ENCODE data around the gene ROR1.
"Not testable (repeated sequence)": the region's sequence is repeated elsewhere in the genome, so short reads cannot be mapped to it uniquely, and the experiment has no call there.

Gene ROR1

GRCh38 chr1:63794354-63794753, 20.5 kb downstream of the ROR1 start:
- DNase-seq (ENCODE audit: low read depth): no peak

DNA sequence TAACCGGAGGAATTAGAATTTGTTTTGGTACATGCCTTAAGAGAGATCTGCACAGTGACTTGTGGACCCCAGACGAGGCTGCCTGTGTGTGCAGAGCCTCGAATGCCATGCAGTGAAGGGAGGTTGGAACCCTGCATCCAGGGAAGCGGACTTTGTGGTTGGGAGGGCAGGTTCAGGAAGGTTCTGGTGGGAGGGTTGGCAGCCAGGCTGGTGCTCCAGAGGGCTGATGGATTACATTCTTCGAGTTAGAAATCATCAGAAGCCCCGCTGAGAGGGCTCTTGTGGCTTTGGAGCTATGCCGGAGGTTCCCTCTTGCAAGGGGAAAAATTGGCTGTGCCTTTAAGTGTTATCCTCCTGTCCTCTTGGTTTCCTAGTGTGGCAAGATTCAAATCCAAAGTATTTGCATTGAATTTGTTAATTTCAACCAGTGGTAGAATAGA, 21.1 kb downstream of the ROR1 start:
- DNase-seq (ENCODE audit: low read depth): no peak

DNA sequence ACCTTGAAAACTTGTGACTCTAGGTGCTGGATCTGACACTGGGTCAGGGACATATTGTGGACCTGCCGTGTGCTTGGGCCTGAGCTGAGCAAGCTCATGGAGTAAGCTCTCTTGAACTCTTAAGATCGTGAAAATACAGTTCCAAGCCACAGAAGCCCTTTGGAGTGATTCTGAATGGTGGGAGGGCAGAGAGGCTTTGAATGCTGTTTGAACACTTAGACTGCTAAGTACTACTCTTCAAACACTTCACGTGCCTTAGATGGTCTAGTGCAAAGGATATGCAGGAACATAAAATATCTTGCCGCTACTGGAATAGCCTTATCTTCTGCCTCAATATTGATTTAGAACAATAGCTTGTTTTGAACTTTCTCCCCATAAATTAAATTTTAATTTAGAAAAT, 21.6 kb downstream of the ROR1 start:
- no peak for DNase-seq (ENCODE audit: low read depth)

- DNase-seq (ENCODE audit: low read depth): no peak
Observed at GRCh38 chr1:63797056-63797726, 23.4 kb downstream of the ROR1 start.

GRCh38 chr1:63798284-63798683, 24.5 kb downstream of the ROR1 start:
- no peak for DNase-seq (ENCODE audit: low read depth)

DNA sequence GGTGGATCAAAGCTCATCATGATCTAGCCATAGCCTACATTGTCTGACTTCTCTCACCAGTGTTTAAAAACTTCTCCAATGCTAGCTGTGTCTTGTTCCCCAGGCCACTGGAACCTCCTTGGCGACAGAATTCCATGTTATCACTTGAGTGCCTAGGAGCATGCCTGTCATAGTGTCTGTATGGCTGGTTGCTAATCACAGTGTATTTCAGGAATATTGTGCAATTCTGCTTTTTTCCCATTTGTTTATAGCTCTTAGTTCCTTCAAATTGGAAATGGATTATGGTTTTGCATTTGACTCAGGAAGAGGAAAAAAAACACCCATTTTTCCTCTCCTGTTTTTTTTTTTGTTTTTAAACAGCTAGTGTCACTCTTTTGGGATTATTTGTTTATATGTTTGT, 25.5 kb downstream of the ROR1 start:
- no peak for DNase-seq (ENCODE audit: low read depth)

- DNase-seq (ENCODE audit: low read depth): no peak
Observed at GRCh38 chr1:63799820-63800219, 26.0 kb downstream of the ROR1 start.

DNA sequence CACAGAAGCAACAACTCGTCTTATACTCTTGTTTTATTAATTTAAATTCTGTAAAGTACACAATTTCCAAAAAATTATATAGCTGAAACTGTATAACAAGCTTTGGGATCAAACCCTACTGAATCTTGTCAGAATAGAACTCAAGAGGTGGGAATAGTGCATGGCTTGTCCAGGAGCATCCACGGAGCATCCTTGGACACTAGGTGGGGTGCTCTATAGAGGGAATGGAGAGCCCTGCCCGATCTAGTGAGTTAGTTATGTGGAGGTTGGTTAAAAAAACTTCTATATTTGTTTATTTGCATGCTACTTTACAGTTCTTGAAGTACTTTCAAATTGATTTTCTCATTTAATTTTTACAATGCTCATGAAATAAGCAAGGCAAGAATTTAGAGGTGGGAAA, 28.3 kb downstream of the ROR1 start:
- DNase-seq (ENCODE audit: low read depth): no peak

- no peak for DNase-seq (ENCODE audit: low read depth)
Observed at GRCh38 chr1:63804829-63805484, 31.1 kb downstream of the ROR1 start.

GRCh38 chr1:63807046-63807445, 33.2 kb downstream of the ROR1 start:
- DNase-seq (ENCODE audit: low read depth): no peak

- no peak for DNase-seq (ENCODE audit: low read depth)
Observed at GRCh38 chr1:63810936-63811469, 37.2 kb downstream of the ROR1 start.

DNA sequence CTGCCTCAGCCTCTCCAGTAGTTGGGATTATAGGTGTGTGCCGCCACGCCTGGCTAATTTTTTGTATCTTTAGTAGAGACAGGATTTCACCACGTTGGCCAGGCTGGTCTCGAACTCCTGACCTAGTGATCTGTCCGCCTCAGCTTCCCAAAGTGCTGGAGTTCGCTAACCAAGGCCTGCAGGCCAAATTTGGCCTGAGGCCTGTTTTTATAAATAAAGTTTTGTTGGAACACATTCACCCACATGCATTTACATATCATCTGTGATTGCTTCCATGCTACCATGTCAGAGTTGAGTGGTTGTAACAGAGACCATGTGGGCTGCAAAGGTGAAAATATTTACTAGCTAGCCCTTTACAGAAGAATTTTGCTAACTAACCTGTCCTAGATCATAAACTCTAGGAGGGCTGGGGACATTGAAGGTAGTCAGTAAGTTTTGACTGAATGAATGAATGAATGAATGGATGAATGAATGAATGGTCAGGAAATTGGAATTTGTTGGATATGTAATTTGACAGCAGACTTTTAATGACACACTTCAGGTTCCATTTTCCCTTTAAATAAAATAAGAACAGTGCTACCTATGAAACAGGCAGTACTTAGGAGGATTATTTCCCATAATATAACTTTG, 38.4 kb downstream of the ROR1 start:
- DNase-seq (ENCODE audit: low read depth): no peak

GRCh38 chr1:63813829-63814277, 40.0 kb downstream of the ROR1 start:
- no peak for DNase-seq (ENCODE audit: low read depth)

DNA sequence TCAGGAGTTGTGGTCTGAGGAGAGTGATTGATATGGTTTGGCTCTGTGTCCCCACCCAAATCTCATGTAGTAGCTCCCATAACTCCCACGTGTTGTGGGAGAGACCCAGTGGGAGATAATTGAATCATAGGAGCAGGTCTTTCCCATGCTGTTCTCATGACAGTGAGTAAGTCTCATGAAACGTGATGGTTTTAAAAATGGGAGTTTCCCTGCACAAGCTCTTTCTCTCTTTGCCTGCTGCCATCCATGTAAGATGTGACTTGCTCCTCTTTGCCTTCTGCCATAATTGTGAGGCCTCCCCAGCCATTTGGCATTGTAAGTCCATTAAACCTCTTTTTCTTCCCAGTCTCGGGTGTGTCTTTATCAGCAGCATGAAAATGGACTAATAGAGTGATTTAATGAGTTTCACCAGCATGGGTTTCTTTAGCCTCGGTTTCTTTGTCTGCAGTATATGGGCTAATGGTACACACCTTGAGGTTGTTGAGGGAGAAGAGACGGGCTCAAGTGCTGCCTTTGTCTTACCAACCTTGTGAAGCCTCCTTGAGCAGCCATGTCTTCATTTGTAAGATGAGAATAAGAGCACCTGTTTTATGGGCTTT, 42.5 kb downstream of the ROR1 start:
- DNase-seq (ENCODE audit: low read depth): not testable (repeated sequence)

- DNase-seq (ENCODE audit: low read depth): no peak
Observed at GRCh38 chr1:63817152-63817667, 43.4 kb downstream of the ROR1 start.

DNA sequence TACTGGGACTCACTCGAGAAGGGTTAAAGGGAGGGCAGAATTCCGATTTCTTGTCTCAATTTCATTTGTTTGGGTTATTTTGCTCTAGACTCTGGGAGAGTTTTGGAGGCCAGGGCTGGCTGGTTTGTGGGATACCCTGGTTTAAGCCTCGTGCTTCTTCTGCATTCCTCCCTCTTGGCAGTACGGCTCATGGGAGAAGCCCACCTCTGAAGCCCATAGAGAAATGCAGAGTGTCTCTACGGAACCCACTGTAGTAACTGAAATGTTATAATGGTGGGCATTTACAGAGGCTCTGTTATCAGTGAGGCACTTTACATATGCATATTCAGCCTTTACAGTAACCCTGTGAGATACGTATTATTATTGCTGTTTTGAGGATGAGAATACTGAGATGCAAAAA, 43.9 kb downstream of the ROR1 start:
- no peak for DNase-seq (ENCODE audit: low read depth)

GRCh38 chr1:63818567-63819325, 44.9 kb downstream of the ROR1 start:
- DNase-seq (ENCODE audit: low read depth): no peak

- DNase-seq (ENCODE audit: low read depth): no peak
Observed at GRCh38 chr1:63819795-63820194, 46.0 kb downstream of the ROR1 start.

GRCh38 chr1:63821091-63822005, 47.5 kb downstream of the ROR1 start:
- DNase-seq (ENCODE audit: low read depth): no peak

DNA sequence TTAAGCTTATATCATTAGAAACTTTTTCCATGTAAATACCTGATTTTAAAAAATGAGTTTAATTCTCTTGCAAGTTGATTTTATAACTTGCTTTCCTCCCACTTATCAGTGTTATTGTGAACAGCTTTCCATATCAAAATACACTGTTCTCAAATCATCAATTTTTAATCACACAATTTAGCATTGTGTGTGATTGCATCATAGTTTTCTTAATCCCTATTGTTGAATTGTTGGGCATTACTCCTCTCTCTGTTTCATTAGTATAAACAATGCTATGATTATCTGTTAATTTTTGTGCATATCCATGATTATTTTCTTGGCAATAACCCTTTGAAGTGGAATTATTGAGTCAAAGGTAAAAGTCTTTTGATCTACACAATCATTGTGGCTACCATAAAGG, 48.7 kb downstream of the ROR1 start:
- DNase-seq (ENCODE audit: low read depth): no peak

DNA sequence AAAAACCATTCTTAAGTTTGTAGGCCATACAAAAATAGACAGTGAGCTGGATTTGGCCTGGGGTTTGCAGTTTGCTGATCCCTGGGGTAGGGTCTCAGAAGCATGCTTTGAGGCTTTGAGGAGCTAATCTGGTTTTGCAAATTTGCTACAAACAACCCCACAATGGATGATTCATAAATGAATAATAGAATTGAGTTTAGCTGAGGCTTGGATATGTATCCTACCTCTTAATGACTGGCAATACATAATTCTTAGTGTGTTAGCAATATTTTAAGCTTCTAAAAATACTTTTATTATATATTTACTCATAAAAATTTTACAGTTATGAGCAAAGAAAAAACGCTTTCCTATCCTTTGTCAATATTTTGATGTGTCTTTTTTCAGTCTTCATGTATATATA, 50.6 kb downstream of the ROR1 start:
- no peak for DNase-seq (ENCODE audit: low read depth)
